Epithelial cell of prostate (primary cell): ENCODE results near the gene HYAL2.
"Not testable (repeated sequence)": the region's sequence is repeated elsewhere in the genome, so short reads cannot be mapped to it uniquely, and the experiment has no call there.

Experiments
- DNase-seq: peaks from one replicate; pipeline ENCODE4 v3.0.0-alpha.2; 2011; ENCODE audit warnings: low read depth, low spot score
- H3K27ac ChIP-seq: fragments of 450-650 bp; 2 replicates; pipeline ENCODE4 v1.5.1; 2017; ENCODE audit warnings: mild to moderate bottlenecking

The HYAL2 gene

GRCh38 chr3:50317300-50317699 lies 5.2 kb downstream of the HYAL2 start:
- no peak for DNase-seq
- H3K27ac ChIP-seq: peak overlapping the region; percentile 97

GRCh38 chr3:50316657-50317242 lies 5.8 kb downstream of the HYAL2 start:
- peak overlapping the region; percentile 97 for H3K27ac ChIP-seq
- DNase-seq: peak; percentile 92

GRCh38 chr3:50314816-50315215 lies 7.7 kb downstream of the HYAL2 start:
- H3K27ac ChIP-seq: no peak overlapping the region
- no peak for DNase-seq

GRCh38 chr3:50314342-50314741 lies 8.2 kb downstream of the HYAL2 start:
- DNase-seq: no peak
- H3K27ac ChIP-seq: no peak overlapping the region

- DNase-seq: not testable (repeated sequence)
These were observed 10.5 kb downstream of the HYAL2 start for GRCh38 chr3:50312041-50312440.

GRCh38 chr3:50304601-50305000 lies 17.9 kb downstream of the HYAL2 start:
- DNase-seq: peak; percentile 49
- peak overlapping the region; percentile 67 for H3K27ac ChIP-seq

More at GRCh38 chr3:50312041-50312440, 10.5 kb downstream of the HYAL2 start:
- H3K27ac ChIP-seq: not testable (repeated sequence)

GRCh38 chr3:50303013-50303815 lies 19.3 kb downstream of the HYAL2 start, which contains the start of gene HYAL1:
HYAL1 (minus strand) TSS chr3:50303574; CDS start chr3:50302956, 618 bp downstream.
- no peak for DNase-seq
- peak within 1 kb of the TSS; percentile 67 for H3K27ac ChIP-seq

GRCh38 chr3:50302095-50303012 lies 20.2 kb downstream of the HYAL2 start:
- no peak for DNase-seq
- H3K27ac ChIP-seq: peak overlapping the region; percentile 91

GRCh38 chr3:50300681-50301254 lies 21.8 kb downstream of the HYAL2 start:
- DNase-seq: no peak
- peak overlapping the region; percentile 91 for H3K27ac ChIP-seq

GRCh38 chr3:50299929-50300680 lies 22.4 kb downstream of the HYAL2 start:
- H3K27ac ChIP-seq: peak overlapping the region; percentile 91
- DNase-seq: peak; percentile 89

GRCh38 chr3:50299638-50299928 lies 23.0 kb downstream of the HYAL2 start:
- peak overlapping the region; percentile 91 for H3K27ac ChIP-seq
- DNase-seq: no peak

- H3K27ac ChIP-seq: peak within 1 kb of the TSS; percentile 91
- DNase-seq: peak; percentile 98
These were observed 23.5 kb downstream of the HYAL2 start, which contains the start of the genes HYAL3 and NAA80 for GRCh38 chr3:50298836-50299637. HYAL3 (minus strand) TSS chr3:50299405; CDS start chr3:50295602, 3,803 bp downstream. NAA80 (minus strand) TSS chr3:50299405; CDS start chr3:50297463, 1,942 bp downstream.

- no peak for DNase-seq
These were observed 24.4 kb downstream of the HYAL2 start for GRCh38 chr3:50297896-50298725.

GRCh38 chr3:50297384-50297775 lies 25.2 kb downstream of the HYAL2 start:
- DNase-seq: no peak
- no peak overlapping the region for H3K27ac ChIP-seq

More at GRCh38 chr3:50297896-50298725, 24.4 kb downstream of the HYAL2 start:
- peak overlapping the region; percentile 91 for H3K27ac ChIP-seq

- no peak for DNase-seq
- no peak overlapping the region for H3K27ac ChIP-seq
These were observed 25.7 kb downstream of the HYAL2 start for GRCh38 chr3:50296721-50297383.

GRCh38 chr3:50295553-50296431 lies 26.8 kb downstream of the HYAL2 start:
- DNase-seq: no peak
- no peak overlapping the region for H3K27ac ChIP-seq
